Naive thymus-derived CD4-positive, alpha-beta T cell (primary cell): ENCODE results near the gene HUS1B. TPM values are rescaled to one million over a fixed set of nuclear protein-coding genes. Genes with fewer than 3 reads are reported as not detected.

Experiments used
- ATAC-seq: fragments of 150-1000 bp; cut with Tn5 transposase; 2 replicates; pipeline ENCODE4 v1.10.0; 2021; ENCODE audit warnings: mild to moderate bottlenecking, moderate library complexity
- CTCF ChIA-PET: fragments of 350-600 bp; sonication (Branson Sonifier 250); formaldehyde crosslinking; loops from one replicate; lab custom pipeline; 2021; ENCODE audit warnings: antibody characterized with exemption; lab: Charles Lee
- POLR2A ChIA-PET: fragments of 350-600 bp; sonication (Branson Sonifier 250); formaldehyde crosslinking; loops from one replicate; lab custom pipeline; 2021; ENCODE audit warnings: antibody characterized with exemption, inconsistent platforms; lab: Charles Lee
- DNase-seq, 9 donors: peaks; one replicate each; pipeline versions ENCODE4 v3.0.0 to v3.0.0-alpha.2; 2020 to 2022; ENCODE audit warnings: mixed read lengths in 1 of 9
- H3K27ac ChIP-seq: one replicate; pipeline ENCODE4 v1.7.0; 2013; ENCODE audit warnings: mild to moderate bottlenecking, low read depth, low read length, moderate library complexity
- H3K27me3 ChIP-seq, 2 donors: one replicate each; pipeline ENCODE4 v1.7.0; 2013; ENCODE audit warnings: low read length in 2 of 2, mild to moderate bottlenecking in 2 of 2, moderate library complexity in 2 of 2; ENCODE audit not compliant: control insufficient read depth in 2 of 2, insufficient read depth in 2 of 2
- H3K36me3 ChIP-seq, 3 experiments: 1 replicate in 2 of 3; 2 replicates in 1 of 3; pipeline ENCODE4 v1.7.0; 2013; ENCODE audit warnings: low read length in 3 of 3, mild to moderate bottlenecking in 3 of 3, moderate library complexity in 1 of 3; ENCODE audit not compliant: insufficient read depth in 3 of 3, control insufficient read depth in 2 of 3
- H3K4me1 ChIP-seq, 2 donors: one replicate each; pipeline ENCODE4 v1.7.0; 2013; ENCODE audit warnings: low read length in 2 of 2, mild to moderate bottlenecking in 2 of 2, moderate library complexity in 1 of 2; ENCODE audit not compliant: control insufficient read depth in 2 of 2, insufficient read depth in 2 of 2
- H3K4me3 ChIP-seq: 2 replicates; pipeline ENCODE4 v1.7.0; 2013; ENCODE audit warnings: mild to moderate bottlenecking, low read length
- H3K9me3 ChIP-seq, 3 experiments: 1 replicate in 2 of 3; 2 replicates in 1 of 3; pipeline ENCODE4 v1.7.0; 2013; ENCODE audit warnings: low read length in 3 of 3; ENCODE audit not compliant: control insufficient read depth in 2 of 3
- H3K27ac Mint-ChIP-seq, 9 donors: one replicate each; pipeline ENCODE4 v1.8.0; 2020 to 2022; ENCODE audit warnings: mixed read lengths in 9 of 9, mild to moderate bottlenecking in 8 of 9, moderate library complexity in 5 of 9, inconsistent platforms in 2 of 9
- H3K27me3 Mint-ChIP-seq, 5 donors: one replicate each; pipeline ENCODE4 v1.8.0; 2021 to 2022; ENCODE audit warnings: mixed read lengths in 5 of 5, mild to moderate bottlenecking in 1 of 5
- H3K36me3 Mint-ChIP-seq, 5 donors: one replicate each; pipeline ENCODE4 v1.8.0; 2020 to 2022; ENCODE audit warnings: mixed read lengths in 5 of 5, mild to moderate bottlenecking in 3 of 5, inconsistent platforms in 1 of 5
- H3K4me1 Mint-ChIP-seq, 7 donors: one replicate each; pipeline ENCODE4 v1.8.0; 2020 to 2022; ENCODE audit warnings: mixed read lengths in 7 of 7, mild to moderate bottlenecking in 3 of 7, inconsistent platforms in 1 of 7
- H3K4me3 Mint-ChIP-seq, 10 donors: one replicate each; pipeline ENCODE4 v1.8.0; 2020 to 2022; ENCODE audit warnings: mild to moderate bottlenecking in 10 of 10, mixed read lengths in 10 of 10, moderate library complexity in 6 of 10, inconsistent platforms in 2 of 10
- H3K9me3 Mint-ChIP-seq, 11 donors: one replicate each; pipeline ENCODE4 v1.8.0; 2020 to 2022; ENCODE audit warnings: mixed read lengths in 11 of 11, mild to moderate bottlenecking in 4 of 11, inconsistent platforms in 1 of 11, moderate library complexity in 1 of 11
- intact Hi-C, 2 donors: fragments of 100-400 bp; cut with micrococcal nuclease; formaldehyde crosslinking; loops; one replicate each; pipeline ENCODE4 v1.15.1; 2023
- polyA plus RNA-seq, 2 donors: library from polyadenylated mRNA; unstranded; fragments of 300-500 nt; fragmentation: Illumina TruSeq; gene quantifications; one replicate each; pipeline ENCODE4 v1.2.3, GENCODE V29; 2021
- total RNA-seq, 6 experiments: library from RNA in 5 of 6; stranded (reverse) in 5 of 6; gene quantifications; 1 replicate in 5 of 6; 2 replicates in 1 of 6; pipeline ENCODE4 v1.2.3 and lab custom pipeline; 2021 to 2026

Gene HUS1B
- total and polyA plus RNA-seq, 7 experiments from 2014 or later = 1.1 to 3.5 (median 2.1) TPM

- Mint-ChIP-seq H3K27ac (peak overlapping the region in 2 of 9 donors; percentile 1 to 25), H3K9me3 (peaks cover 0 to 7% (median 0%) of the 10 kb centered on the region in 11 donors), H3K27me3 (no peaks in the 10 kb centered on the region), H3K4me1 (peaks cover 13 to 51% (median 36%) of the 10 kb centered on the region in 7 donors), H3K36me3 (peaks cover 9 to 30% (median 22%) of the 10 kb centered on the region in 5 donors), H3K4me3 (no peak overlapping the region)
- intact Hi-C loops = loop anchor here in 1 of 2 donors (5.0 kb wide), 1 partner anchor 51 kb away; the partner anchor contains the start of gene EXOC2
- Histone ChIP-seq H3K27me3 (no peaks in the 10 kb centered on the region), H3K36me3 (peaks cover 0 to 8% (median 0%) of the 10 kb centered on the region in 3 experiments), H3K27ac (no peak overlapping the region), H3K4me1 (peaks cover 0 to 3% of the 10 kb centered on the region in 2 donors), H3K4me3 (no peak overlapping the region), H3K9me3 (no peaks in the 10 kb centered on the region)
- ChIA-PET POLR2A (no interaction called here), CTCF (no interaction called here)
- no peak for ATAC-seq
- no peak for DNase-seq
Observed at GRCh38 chr6:641225-641985, 15.5 kb downstream of the HUS1B start.

- Histone ChIP-seq H3K36me3 (peaks cover 0 to 39% (median 0%) of the 10 kb centered on the region in 3 experiments), H3K27me3 (no peaks in the 10 kb centered on the region), H3K4me1 (no peaks in the 10 kb centered on the region), H3K9me3 (no peaks in the 10 kb centered on the region), H3K27ac (no peak overlapping the region), H3K4me3 (no peak overlapping the region)
- DNase-seq (no peak), ATAC-seq (no peak)
- intact Hi-C loops = no loop called here
- ChIA-PET POLR2A (no interaction called here), CTCF (no interaction called here)
- Mint-ChIP-seq H3K27me3 (no peaks in the 10 kb centered on the region), H3K4me3 (no peak overlapping the region), H3K36me3 (peaks cover 6 to 54% (median 25%) of the 10 kb centered on the region in 5 donors), H3K27ac (no peak overlapping the region), H3K4me1 (peaks cover 5 to 26% (median 10%) of the 10 kb centered on the region in 7 donors), H3K9me3 (peaks cover 0 to under 1% (median 0%) of the 10 kb centered on the region in 11 donors)
Observed at GRCh38 chr6:636488-636887, 20.4 kb downstream of the HUS1B start.

- Mint-ChIP-seq H3K4me1 (peaks cover 0 to 18% (median 9%) of the 10 kb centered on the region in 7 donors), H3K27me3 (no peaks in the 10 kb centered on the region), H3K27ac (no peak overlapping the region), H3K36me3 (peaks cover 6 to 49% (median 25%) of the 10 kb centered on the region in 5 donors), H3K4me3 (no peak overlapping the region), H3K9me3 (no peaks in the 10 kb centered on the region)
- no peak overlapping the region for H3K27ac ChIP-seq
- H3K27me3 ChIP-seq = no peaks in the 10 kb centered on the region
- H3K36me3 ChIP-seq = peaks cover 0 to 39% (median 0%) of the 10 kb centered on the region in 3 experiments
- POLR2A ChIA-PET = no interaction called here
- ATAC-seq (no peak), DNase-seq (no peak)
- H3K9me3 ChIP-seq = no peaks in the 10 kb centered on the region
- H3K4me1 ChIP-seq = no peaks in the 10 kb centered on the region
- no peak overlapping the region for H3K4me3 ChIP-seq
- CTCF ChIA-PET = interaction anchor here (0.7 kb wide), 1 partner anchor 77 kb away, joined by 3 read pairs; no protein-coding TSS in a partner anchor
- intact Hi-C loops = no loop called here
Observed at GRCh38 chr6:635233-635632, 21.7 kb downstream of the HUS1B start.

- Histone ChIP-seq H3K4me3 (no peak overlapping the region), H3K27me3 (no peaks in the 10 kb centered on the region), H3K4me1 (no peaks in the 10 kb centered on the region), H3K9me3 (no peaks in the 10 kb centered on the region), H3K27ac (no peak overlapping the region), H3K36me3 (peaks cover 0 to 39% (median 0%) of the 10 kb centered on the region in 3 experiments)
- H3K36me3 Mint-ChIP-seq = peaks cover 6 to 58% (median 25%) of the 10 kb centered on the region in 5 donors
- no peaks in the 10 kb centered on the region for H3K9me3 Mint-ChIP-seq
- H3K27ac Mint-ChIP-seq = no peak overlapping the region
- DNase-seq = no peak
- peaks cover 5 to 16% (median 11%) of the 10 kb centered on the region in 7 donors for H3K4me1 Mint-ChIP-seq
- ChIA-PET CTCF (no interaction called here), POLR2A (no interaction called here)
- no peaks in the 10 kb centered on the region for H3K27me3 Mint-ChIP-seq
- ATAC-seq = no peak
- intact Hi-C loops = no loop called here
- no peak overlapping the region for H3K4me3 Mint-ChIP-seq
Observed at GRCh38 chr6:633611-634010, 23.3 kb downstream of the HUS1B start.

- H3K4me1 Mint-ChIP-seq = peaks cover 5 to 20% (median 11%) of the 10 kb centered on the region in 7 donors
- H3K36me3 Mint-ChIP-seq = peaks cover 3 to 42% (median 21%) of the 10 kb centered on the region in 5 donors
- no peak overlapping the region for H3K4me3 Mint-ChIP-seq
- intact Hi-C loops = no loop called here
- no peaks in the 10 kb centered on the region for H3K9me3 ChIP-seq
- ChIA-PET CTCF (no interaction called here), POLR2A (no interaction called here)
- H3K4me3 ChIP-seq = no peak overlapping the region
- ATAC-seq = no peak
- no peaks in the 10 kb centered on the region for H3K4me1 ChIP-seq
- H3K9me3 Mint-ChIP-seq = no peaks in the 10 kb centered on the region
- no peak overlapping the region for H3K27ac ChIP-seq
- no peaks in the 10 kb centered on the region for H3K27me3 Mint-ChIP-seq
- H3K27me3 ChIP-seq = no peaks in the 10 kb centered on the region
- peak overlapping the region in 6 of 9 donors; percentile 2 to 61 (median 42) for H3K27ac Mint-ChIP-seq
- peaks cover 3 to 15% (median 5%) of the 10 kb centered on the region in 3 experiments for H3K36me3 ChIP-seq
- no peak for DNase-seq
Observed at GRCh38 chr6:628766-629165, 28.1 kb downstream of the HUS1B start.

GRCh38 chr6:626236-626635, 30.7 kb downstream of the HUS1B start:
- Histone ChIP-seq H3K4me1 (no peaks in the 10 kb centered on the region), H3K36me3 (peaks cover 3 to 19% (median 5%) of the 10 kb centered on the region in 3 experiments), H3K4me3 (no peak overlapping the region), H3K27ac (no peak overlapping the region), H3K27me3 (no peaks in the 10 kb centered on the region), H3K9me3 (no peaks in the 10 kb centered on the region)
- intact Hi-C loops = no loop called here
- no peaks in the 10 kb centered on the region for H3K27me3 Mint-ChIP-seq
- H3K4me3 Mint-ChIP-seq = no peak overlapping the region
- ATAC-seq = no peak
- CTCF ChIA-PET = interaction anchor here (0.7 kb wide), 1 partner anchor 560 kb away, joined by 3 read pairs; no protein-coding TSS in a partner anchor
- POLR2A ChIA-PET = no interaction called here
- H3K9me3 Mint-ChIP-seq = no peaks in the 10 kb centered on the region
- peaks cover 4 to 16% (median 8%) of the 10 kb centered on the region in 7 donors for H3K4me1 Mint-ChIP-seq
- DNase-seq = no peak
- H3K27ac Mint-ChIP-seq = peak overlapping the region in 2 of 9 donors; percentile 14 to 36
- H3K36me3 Mint-ChIP-seq = peaks cover 0 to 38% (median 13%) of the 10 kb centered on the region in 5 donors
